HepG2 (cell line): ENCODE measurements around the gene MARCHF2. TPM values are rescaled to one million over a fixed set of nuclear protein-coding genes. Genes with fewer than 3 reads are reported as not detected.

Experiments
- CHCHD3 ChIP-seq: sonication (generic); formaldehyde crosslinking; IDR thresholded peaks from 2 replicates; pipeline ENCODE4 v1.8.0; 2022; ENCODE audit warnings: mild to moderate bottlenecking, missing genetic modification reagents, moderate library complexity
- FOXJ3 ChIP-seq: sonication (generic); formaldehyde crosslinking; IDR thresholded peaks from 2 replicates; pipeline ENCODE4 v1.4.0; 2020; ENCODE audit warnings: missing genetic modification reagents, mild to moderate bottlenecking, borderline replicate concordance
- FOXK1 ChIP-seq: sonication (generic); formaldehyde crosslinking; IDR thresholded peaks from 2 replicates; pipeline ENCODE4 v1.4.0; 2020; ENCODE audit warnings: low read depth, missing genetic modification reagents, borderline replicate concordance
- GABPA ChIP-seq, 2 experiments: IDR thresholded peaks; 2 replicates each; pipeline ENCODE4 v1.6.1; 2011 to 2016; ENCODE audit warnings: low read depth in 2 of 2, low read length in 1 of 2, missing biosample characterization in 1 of 2, missing genetic modification characterization in 1 of 2
- GZF1 ChIP-seq: sonication (generic); formaldehyde crosslinking; IDR thresholded peaks from 2 replicates; pipeline ENCODE4 v1.5.1; 2020; ENCODE audit warnings: mild to moderate bottlenecking, missing genetic modification reagents
- HNRNPL ChIP-seq: fragments of 200-400 bp; formaldehyde crosslinking; IDR thresholded peaks from 2 replicates; pipeline ENCODE4 v1.6.1; 2017; ENCODE audit warnings: mild to moderate bottlenecking, low read depth, low read length
- KDM6A ChIP-seq: IDR thresholded peaks from 2 replicates; pipeline ENCODE4 v1.6.1; 2016; ENCODE audit warnings: low read depth
- MED1 ChIP-seq: sonication (generic); formaldehyde crosslinking; IDR thresholded peaks from 2 replicates; pipeline ENCODE4 v1.4.0; 2020; ENCODE audit warnings: missing genetic modification reagents
- MYNN ChIP-seq: sonication (generic); formaldehyde crosslinking; IDR thresholded peaks from 2 replicates; pipeline ENCODE4 v1.4.0; 2020; ENCODE audit warnings: mild to moderate bottlenecking, low read depth, missing genetic modification reagents
- NCOA5 ChIP-seq: sonication (generic); formaldehyde crosslinking; IDR thresholded peaks from 2 replicates; pipeline ENCODE4 v1.4.0; 2020; ENCODE audit warnings: missing genetic modification reagents
- NR2F2 ChIP-seq: IDR thresholded peaks from 2 replicates; pipeline ENCODE4 v1.6.1; 2012; ENCODE audit warnings: low read depth, inconsistent platforms, borderline replicate concordance
- TP53 ChIP-seq: sonication (generic); formaldehyde crosslinking; conservative IDR thresholded peaks from 2 replicates; pipeline ENCODE4 v1.4.0; 2020; ENCODE audit warnings: missing genetic modification reagents
- ZBTB20 ChIP-seq: sonication (generic); formaldehyde crosslinking; IDR thresholded peaks from 2 replicates; pipeline ENCODE4 v1.8.1; 2023; ENCODE audit warnings: missing genetic modification reagents, low read depth, mild to moderate bottlenecking, borderline replicate concordance
- ZEB1 ChIP-seq: IDR thresholded peaks from 2 replicates; pipeline ENCODE4 v1.6.1; 2012; ENCODE audit warnings: mild to moderate bottlenecking, low read depth, inconsistent platforms; ENCODE audit not compliant: insufficient replicate concordance
- ZFAT ChIP-seq: sonication (generic); formaldehyde crosslinking; conservative IDR thresholded peaks from 2 replicates; pipeline ENCODE4 v1.8.1; 2023; ENCODE audit warnings: missing genetic modification reagents, inconsistent platforms
- ZNF225 ChIP-seq: sonication (generic); formaldehyde crosslinking; IDR thresholded peaks from 2 replicates; pipeline ENCODE4 v1.4.0; 2020; ENCODE audit warnings: mild to moderate bottlenecking, missing genetic modification reagents
- ZNF235 ChIP-seq: sonication (generic); formaldehyde crosslinking; IDR thresholded peaks from 2 replicates; pipeline ENCODE4 v1.8.1; 2023; ENCODE audit warnings: mild to moderate bottlenecking, missing genetic modification reagents, borderline replicate concordance
- ZNF782 ChIP-seq: sonication (generic); formaldehyde crosslinking; IDR thresholded peaks from 2 replicates; pipeline ENCODE4 v1.4.0; 2020; ENCODE audit warnings: missing genetic modification reagents, mild to moderate bottlenecking, borderline replicate concordance
- ZNF816 ChIP-seq: sonication (generic); formaldehyde crosslinking; IDR thresholded peaks from 2 replicates; pipeline ENCODE4 v1.8.0; 2022; ENCODE audit warnings: missing genetic modification reagents, mild to moderate bottlenecking, borderline replicate concordance
- ZNF891 ChIP-seq: sonication (generic); formaldehyde crosslinking; IDR thresholded peaks from 2 replicates; pipeline ENCODE4 v1.5.0; 2020; ENCODE audit warnings: mild to moderate bottlenecking, missing genetic modification reagents
- polyA plus RNA-seq, 8 experiments: library from polyadenylated mRNA; depleted of rRNA in 3 of 8; stranded (reverse) in 7 of 8; unstranded in 1 of 8; fragments of >200 nt; fragmentation: Illumina TruSeq in 4 of 8; extraction: Trizol in 4 of 8; gene quantifications; 2 replicates each; pipeline versions ENCODE4 v1.2.1 to v1.2.3, GENCODE V29; 2011 to 2016; ENCODE audit warnings: low read depth in 4 of 8, missing spikeins in 1 of 8, mixed read lengths in 1 of 8; ENCODE audit not compliant: insufficient read depth in 1 of 8
- total RNA-seq, 5 experiments: library from RNA; depleted of rRNA; stranded (reverse); fragments of >200 nt; fragmentation: Illumina TruSeq; extraction: Trizol; gene quantifications; 2 replicates each; pipeline ENCODE4 v1.2.3, GENCODE V29; 2016; ENCODE audit warnings: low read depth in 1 of 5
- TF ChIP-seq, protein P1 (sequence below): sonication (generic); formaldehyde crosslinking; IDR thresholded peaks from 2 replicates; pipeline ENCODE4 v1.4.0; 2020; ENCODE audit warnings: missing genetic modification reagents
- TF ChIP-seq, protein P2 (sequence below): sonication (generic); formaldehyde crosslinking; IDR thresholded peaks from 2 replicates; pipeline ENCODE4 v1.5.1; 2020; ENCODE audit warnings: missing genetic modification reagents, mild to moderate bottlenecking, borderline replicate concordance
- TF ChIP-seq, protein P3 (sequence below): sonication (generic); formaldehyde crosslinking; IDR thresholded peaks from 2 replicates; pipeline ENCODE4 v1.8.0; 2022; ENCODE audit warnings: mild to moderate bottlenecking, missing genetic modification reagents; ENCODE audit not compliant: insufficient replicate concordance
- TF ChIP-seq, protein P4 (sequence below): sonication (generic); formaldehyde crosslinking; IDR thresholded peaks from 2 replicates; pipeline ENCODE4 v1.5.0; 2020; ENCODE audit warnings: missing genetic modification reagents

MARCHF2 gene
- total and polyA plus RNA-seq, 2 of the 13 experiments (the other 11 are each of a cell fraction or from before 2014, with no cell fraction given): 12.7 to 13.0 TPM

DNA sequence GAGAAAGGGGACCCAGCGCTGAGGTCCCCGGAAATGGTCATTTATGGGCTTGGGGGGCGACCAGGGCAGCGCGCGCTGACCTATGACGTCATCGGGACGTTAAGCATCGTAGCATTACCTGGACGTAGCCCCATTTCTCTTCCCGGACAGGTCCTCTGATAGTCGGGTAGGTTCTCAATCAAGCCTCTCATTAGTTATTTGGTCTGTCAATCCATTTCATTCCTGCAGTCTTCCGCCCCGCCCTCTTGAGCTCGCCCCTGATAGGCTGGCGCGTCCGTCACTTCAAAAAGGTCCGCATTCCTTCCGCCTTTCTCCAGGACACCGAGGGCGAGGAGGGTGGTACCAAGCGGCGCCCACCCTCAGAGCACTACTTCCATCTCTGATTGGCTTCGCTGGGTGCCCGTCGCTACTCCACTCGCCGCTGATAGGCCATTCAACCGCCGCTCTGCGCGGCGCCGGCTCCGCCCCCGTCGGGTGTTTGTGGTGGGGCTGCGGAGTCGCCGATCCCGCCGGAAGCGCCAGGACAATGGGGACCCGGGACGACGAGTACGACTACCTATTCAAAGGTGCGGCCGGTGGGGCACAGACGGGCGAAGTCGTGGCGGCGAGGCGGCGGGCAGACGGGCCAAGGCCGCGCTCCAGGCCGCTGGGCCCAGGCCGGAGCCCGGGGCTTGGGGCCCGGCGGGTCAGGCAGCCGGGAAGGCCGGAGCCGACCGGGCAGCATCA is 23.1 kb upstream of the MARCHF2 start, which contains the start of gene RAB11B (continued):
- TF ChIP-seq, protein P1, sequence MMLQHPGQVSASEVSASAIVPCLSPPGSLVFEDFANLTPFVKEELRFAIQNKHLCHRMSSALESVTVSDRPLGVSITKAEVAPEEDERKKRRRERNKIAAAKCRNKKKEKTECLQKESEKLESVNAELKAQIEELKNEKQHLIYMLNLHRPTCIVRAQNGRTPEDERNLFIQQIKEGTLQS: peak; percentile 67
- TF ChIP-seq, protein P2, sequence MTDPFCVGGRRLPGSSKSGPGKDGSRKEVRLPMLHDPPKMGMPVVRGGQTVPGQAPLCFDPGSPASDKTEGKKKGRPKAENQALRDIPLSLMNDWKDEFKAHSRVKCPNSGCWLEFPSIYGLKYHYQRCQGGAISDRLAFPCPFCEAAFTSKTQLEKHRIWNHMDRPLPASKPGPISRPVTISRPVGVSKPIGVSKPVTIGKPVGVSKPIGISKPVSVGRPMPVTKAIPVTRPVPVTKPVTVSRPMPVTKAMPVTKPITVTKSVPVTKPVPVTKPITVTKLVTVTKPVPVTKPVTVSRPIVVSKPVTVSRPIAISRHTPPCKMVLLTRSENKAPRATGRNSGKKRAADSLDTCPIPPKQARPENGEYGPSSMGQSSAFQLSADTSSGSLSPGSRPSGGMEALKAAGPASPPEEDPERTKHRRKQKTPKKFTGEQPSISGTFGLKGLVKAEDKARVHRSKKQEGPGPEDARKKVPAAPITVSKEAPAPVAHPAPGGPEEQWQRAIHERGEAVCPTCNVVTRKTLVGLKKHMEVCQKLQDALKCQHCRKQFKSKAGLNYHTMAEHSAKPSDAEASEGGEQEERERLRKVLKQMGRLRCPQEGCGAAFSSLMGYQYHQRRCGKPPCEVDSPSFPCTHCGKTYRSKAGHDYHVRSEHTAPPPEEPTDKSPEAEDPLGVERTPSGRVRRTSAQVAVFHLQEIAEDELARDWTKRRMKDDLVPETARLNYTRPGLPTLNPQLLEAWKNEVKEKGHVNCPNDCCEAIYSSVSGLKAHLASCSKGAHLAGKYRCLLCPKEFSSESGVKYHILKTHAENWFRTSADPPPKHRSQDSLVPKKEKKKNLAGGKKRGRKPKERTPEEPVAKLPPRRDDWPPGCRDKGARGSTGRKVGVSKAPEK (CRISPR knock-in tag): no peak
- TF ChIP-seq ZNF782 (no peak), ZBTB20 (CRISPR knock-in tag) (no peak), MED1 (peak; percentile 14; the same call in 1 of the 2 replicates), ZEB1 (peak; percentile 59), ZNF235 (CRISPR knock-in tag) (no peak), FOXK1 (no peak), FOXJ3 (CRISPR knock-in tag) (0 out of 2 replicates have a peak, but pooled peaks have one; percentile 16), GABPA (IDR thresholded peaks at IDR 0.05; ENCODE audit: low read depth, low read length) (peak; percentile 78), GABPA (CRISPR knock-in tag; IDR thresholded peaks at IDR 0.05; ENCODE audit: low read depth) (peak; percentile 92), ZNF891 (CRISPR knock-in tag) (peak; percentile 18; the same call in 1 of the 2 replicates), KDM6A (CRISPR knock-in tag) (no peak), TP53 (CRISPR knock-in tag) (no peak), NR2F2 (0 out of 2 replicates have a peak, but pooled peaks have one; percentile 23), ZNF225 (CRISPR knock-in tag) (no peak), ZNF816 (CRISPR knock-in tag) (no peak), CHCHD3 (CRISPR knock-in tag) (no peak), NCOA5 (CRISPR knock-in tag) (no peak), HNRNPL (0 out of 2 replicates have a peak, but pooled peaks have one; percentile 45), MYNN (CRISPR knock-in tag) (no peak), GZF1 (CRISPR knock-in tag) (no peak), ZFAT (no peak)
- TF ChIP-seq, protein P3, sequence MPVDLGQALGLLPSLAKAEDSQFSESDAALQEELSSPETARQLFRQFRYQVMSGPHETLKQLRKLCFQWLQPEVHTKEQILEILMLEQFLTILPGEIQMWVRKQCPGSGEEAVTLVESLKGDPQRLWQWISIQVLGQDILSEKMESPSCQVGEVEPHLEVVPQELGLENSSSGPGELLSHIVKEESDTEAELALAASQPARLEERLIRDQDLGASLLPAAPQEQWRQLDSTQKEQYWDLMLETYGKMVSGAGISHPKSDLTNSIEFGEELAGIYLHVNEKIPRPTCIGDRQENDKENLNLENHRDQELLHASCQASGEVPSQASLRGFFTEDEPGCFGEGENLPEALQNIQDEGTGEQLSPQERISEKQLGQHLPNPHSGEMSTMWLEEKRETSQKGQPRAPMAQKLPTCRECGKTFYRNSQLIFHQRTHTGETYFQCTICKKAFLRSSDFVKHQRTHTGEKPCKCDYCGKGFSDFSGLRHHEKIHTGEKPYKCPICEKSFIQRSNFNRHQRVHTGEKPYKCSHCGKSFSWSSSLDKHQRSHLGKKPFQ (CRISPR knock-in tag): no peak
- TF ChIP-seq, protein P4, sequence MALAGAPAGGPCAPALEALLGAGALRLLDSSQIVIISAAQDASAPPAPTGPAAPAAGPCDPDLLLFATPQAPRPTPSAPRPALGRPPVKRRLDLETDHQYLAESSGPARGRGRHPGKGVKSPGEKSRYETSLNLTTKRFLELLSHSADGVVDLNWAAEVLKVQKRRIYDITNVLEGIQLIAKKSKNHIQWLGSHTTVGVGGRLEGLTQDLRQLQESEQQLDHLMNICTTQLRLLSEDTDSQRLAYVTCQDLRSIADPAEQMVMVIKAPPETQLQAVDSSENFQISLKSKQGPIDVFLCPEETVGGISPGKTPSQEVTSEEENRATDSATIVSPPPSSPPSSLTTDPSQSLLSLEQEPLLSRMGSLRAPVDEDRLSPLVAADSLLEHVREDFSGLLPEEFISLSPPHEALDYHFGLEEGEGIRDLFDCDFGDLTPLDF (CRISPR knock-in tag): 0 out of 2 replicates have a peak, but pooled peaks have one; percentile 29
